Cerebellar cortex (tissue), 1 donor: ENCODE results near the gene BTLA.
A peak's percentile ranks its signal among the peaks of the same experiment; 100 is the strongest.
"Not testable (repeated sequence)": the region's sequence is repeated elsewhere in the genome, so short reads cannot be mapped to it uniquely, and the experiment has no call there.

Experiments
- DNase-seq: peaks from one replicate; pipeline ENCODE4 v3.0.0-alpha.2; 2015; ENCODE audit warnings: low spot score

BTLA gene, protein sequence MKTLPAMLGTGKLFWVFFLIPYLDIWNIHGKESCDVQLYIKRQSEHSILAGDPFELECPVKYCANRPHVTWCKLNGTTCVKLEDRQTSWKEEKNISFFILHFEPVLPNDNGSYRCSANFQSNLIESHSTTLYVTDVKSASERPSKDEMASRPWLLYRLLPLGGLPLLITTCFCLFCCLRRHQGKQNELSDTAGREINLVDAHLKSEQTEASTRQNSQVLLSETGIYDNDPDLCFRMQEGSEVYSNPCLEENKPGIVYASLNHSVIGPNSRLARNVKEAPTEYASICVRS

DNA sequence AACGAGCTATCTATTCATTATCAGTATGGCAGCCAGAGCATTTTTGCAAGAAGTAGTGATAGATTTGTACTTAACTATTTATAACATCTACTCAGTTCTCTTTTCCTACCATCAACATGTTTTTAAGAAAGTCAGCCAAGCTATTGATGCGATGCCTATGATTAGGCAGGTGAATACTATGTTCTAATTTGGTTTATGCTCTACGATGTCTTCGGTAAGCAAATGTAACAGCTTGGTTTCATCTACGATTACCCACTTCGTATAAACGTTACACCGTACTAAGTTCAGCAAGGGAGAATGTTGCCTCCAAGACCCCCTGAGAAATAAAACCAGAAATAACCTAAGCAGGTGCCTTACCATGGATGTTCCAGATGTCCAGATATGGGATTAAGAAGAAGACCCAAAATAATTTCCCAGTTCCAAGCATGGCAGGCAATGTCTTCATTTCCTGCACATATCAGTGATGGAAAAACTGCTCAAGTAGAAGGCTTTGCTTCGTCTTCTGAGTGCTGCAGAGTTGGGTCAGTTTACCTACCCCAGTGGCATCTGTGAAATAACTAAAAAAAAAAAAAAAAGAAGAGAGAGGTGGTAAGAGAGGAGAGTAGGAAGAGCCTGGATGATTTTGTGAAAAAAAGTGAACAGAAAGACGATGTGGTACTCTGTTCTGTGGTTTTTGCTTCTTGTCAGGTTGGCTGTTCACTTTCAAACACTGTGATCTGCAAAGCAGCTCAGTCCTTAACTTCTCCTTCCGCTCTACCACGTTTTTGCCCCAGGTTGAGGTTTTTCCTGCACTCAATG, at the start of gene BTLA:
BTLA (minus strand) TSS at position 559 of the 798 bp plus-strand sequence; CDS start at position 445, 114 bp downstream.
- DNase-seq = no peak

DNA sequence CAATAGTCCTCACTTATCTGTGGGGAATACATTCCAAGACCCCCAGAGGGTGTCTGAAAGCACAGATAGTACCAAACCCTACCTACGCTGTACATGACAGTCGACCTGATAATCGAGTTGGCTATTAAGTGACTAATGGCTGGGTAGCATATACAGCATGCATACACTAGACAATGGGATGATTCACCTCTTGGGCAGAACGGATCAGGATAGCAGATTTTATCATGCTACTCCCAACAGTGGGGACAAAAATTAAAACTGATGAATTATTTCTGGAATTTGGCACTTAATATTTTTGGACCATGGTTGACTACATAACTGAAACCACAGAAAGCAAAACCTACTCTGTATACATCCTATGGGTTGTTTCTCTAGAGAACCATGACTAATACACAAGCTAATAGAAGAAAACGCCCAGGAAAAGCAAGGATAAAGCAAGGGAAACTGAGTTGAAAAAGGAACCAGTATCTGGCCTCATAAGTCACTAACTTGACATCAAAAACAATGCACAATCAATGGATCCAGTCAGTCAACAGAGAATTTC, 47.0 kb upstream of the BTLA start:
- DNase-seq = no peak

DNA sequence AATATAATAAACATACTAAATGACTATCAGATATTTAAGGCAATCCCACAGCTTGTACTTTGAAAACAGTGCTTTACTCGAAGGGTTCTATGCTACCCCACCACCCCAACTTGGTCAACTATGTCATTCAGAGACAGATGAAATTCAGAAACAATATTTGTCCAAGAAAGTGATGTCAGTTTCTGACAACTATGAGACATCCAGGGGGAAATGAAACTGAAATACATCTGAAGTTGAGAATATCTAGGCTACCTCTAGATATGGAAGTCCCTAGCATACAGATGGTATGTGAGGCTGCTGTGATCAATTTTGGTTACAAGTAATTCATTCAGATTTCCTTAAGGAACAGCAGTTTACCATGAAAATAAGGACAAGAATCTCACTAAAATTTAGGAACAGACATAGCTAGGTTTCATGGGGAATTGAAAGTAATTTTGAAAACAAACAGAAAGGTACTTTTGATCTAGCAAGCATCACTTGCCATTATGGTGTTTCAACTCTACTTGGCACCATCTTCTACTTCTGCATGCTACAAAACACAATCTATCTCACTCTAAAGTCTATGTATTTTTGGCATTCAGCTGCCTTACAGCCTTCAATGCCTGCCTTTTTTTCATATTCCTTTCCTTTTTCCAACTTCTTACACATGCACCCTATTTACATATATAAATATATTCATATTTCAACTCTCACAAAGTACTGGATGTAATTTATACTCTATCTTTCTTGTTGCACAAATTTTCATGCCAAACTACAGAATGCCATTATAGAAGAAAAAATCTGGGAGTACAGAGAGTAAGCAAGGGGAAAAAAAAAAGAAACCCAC, 40.8 kb upstream of the BTLA start:
- no peak for DNase-seq

DNA sequence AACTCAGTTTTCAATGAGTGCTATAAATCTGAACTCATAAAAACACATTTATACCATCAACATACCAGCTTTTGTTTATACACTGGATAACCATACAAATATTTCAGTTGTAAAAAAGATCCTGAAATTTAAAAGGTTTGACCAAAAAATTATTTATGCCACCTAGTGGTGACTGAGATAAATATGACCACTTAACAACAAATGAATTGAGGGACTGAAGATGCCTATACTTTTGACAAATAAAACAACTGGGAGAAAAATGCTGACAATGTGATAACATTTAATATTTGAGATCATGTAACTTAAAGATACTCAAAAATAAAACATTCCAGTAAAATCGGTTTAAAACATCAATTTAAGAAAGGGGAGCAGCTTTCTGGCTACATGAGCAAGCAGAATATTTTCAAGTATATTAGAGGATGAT, 32.1 kb upstream of the BTLA start:
- peak; percentile 51 for DNase-seq

GRCh38 chr3:112530573-112530972, 31.3 kb upstream of the BTLA start:
- DNase-seq = no peak

GRCh38 chr3:112524127-112524526, 24.9 kb upstream of the BTLA start:
- DNase-seq = not testable (repeated sequence)

DNA sequence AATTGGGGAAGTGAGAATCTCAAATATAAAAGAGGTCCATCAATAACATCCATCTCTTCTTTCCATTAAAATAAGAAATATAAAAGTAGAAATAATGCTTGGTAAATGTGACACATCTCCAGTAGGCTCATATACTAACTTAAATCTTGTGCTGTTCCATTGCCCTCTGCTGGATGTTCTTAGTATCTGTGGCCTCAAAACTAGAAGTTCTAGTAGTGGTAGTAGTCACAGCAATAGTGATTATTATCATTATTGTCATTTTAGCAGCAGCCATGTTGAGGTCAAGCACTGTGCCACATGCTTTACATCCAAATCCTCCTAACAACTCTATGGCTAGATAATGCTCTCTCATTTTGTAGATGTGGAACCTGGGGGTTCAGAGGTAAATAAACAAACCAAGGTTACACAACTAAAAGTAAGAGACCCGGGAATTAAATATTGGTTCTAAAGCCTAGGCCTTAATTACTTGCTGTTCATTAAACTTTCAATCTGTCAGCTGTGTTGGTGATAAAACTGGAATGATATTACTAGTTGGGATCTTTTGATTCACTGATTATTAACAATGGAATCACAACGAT, 20.2 kb upstream of the BTLA start:
- peak; percentile 42 for DNase-seq

- not testable (repeated sequence) for DNase-seq
Measured at GRCh38 chr3:112518970-112519369, 19.7 kb upstream of the BTLA start.

DNA sequence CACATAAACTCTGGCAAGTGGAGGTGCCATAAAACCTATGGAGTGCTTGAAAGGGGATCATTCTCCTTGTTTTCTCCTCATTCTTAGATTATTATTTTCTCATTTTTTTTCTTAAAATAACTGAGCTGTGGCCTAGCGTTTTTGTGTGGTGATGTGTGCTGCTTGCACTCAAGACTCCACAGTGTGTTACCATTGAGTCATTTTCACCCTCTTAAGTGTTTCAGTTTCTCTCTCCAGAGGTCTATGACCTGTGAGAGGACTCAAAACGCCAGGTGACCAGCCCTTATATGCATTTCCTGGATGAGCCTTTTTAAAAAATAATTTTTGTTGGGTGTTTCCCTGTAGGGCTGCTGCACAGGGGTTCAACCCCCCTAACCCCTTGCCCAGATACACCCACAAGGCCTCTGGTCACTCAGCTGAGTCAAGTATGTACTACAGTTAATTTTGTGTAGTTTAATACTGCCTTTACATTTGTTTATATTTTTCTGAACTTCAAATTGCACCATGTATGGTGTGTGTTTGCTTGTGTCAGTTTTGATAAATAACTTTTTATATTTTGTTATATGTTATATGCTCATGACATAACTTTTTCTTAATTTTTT, 15.4 kb upstream of the BTLA start:
- no peak for DNase-seq

DNA sequence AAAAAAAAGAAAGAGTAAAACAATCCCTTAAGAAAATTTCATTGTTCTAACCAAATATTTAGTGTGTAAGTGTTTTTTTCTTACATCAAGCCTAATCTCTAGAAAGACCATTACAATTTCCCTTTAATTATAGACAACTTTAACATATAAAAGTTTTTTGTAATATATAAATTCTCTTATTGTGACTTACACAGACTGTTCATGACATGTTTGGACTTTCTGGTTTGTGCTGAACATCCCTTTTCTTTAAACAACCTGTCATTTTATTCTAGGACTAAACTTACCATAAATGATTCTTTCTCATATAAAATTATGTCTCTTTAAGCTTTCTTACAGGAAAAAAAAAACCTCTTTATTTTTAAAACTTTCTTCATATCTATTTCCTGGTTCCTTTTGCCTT, 13.0 kb upstream of the BTLA start:
- DNase-seq = no peak

GRCh38 chr3:112508860-112509259, 9.6 kb upstream of the BTLA start:
- no peak for DNase-seq

DNA sequence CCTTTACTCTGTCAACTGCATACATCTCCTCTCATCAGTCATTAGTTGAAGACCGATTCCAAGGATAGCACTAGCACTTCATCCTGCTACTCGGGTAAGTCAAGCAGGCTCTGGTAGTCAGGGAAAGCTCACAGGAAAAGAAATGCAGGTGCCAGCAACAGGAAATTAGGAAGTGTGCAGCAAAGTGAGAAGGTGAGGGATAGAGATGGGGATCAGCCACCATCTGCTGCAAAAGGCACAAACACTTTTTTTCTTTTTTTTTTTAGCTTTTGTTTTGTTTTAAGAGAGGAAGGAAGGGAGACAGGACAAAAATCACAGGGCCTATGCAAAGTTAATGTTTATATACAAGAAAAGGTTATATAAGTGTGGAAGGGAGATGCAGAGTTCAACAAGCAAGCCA, 9.0 kb upstream of the BTLA start:
- no peak for DNase-seq

- DNase-seq = no peak
Measured at GRCh38 chr3:112505907-112506306, 6.6 kb upstream of the BTLA start.

DNA sequence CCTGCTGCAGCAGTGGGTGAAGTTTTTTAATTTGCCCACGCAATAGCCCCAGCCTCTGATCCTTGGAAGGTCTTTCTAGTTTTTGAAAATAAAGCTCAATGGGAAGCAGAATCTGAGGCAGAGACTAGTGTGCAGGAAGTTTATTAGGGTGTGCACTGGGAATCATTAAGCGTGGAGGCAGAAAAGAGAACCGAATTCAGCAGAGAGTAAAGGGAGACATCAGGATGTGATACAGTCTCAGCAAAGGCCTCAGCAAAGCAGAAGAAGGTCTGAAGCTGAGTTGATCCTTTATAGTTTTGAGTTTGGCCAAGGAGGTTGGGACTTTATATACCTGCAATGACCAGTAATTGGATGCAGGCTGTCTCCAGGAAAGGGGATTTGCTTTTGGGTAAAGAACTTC, 4.9 kb upstream of the BTLA start:
- no peak for DNase-seq

GRCh38 chr3:112503304-112503972, 4.2 kb upstream of the BTLA start:
- no peak for DNase-seq

- DNase-seq = no peak
Measured at GRCh38 chr3:112500621-112501020, 1.3 kb upstream of the BTLA start.

DNA sequence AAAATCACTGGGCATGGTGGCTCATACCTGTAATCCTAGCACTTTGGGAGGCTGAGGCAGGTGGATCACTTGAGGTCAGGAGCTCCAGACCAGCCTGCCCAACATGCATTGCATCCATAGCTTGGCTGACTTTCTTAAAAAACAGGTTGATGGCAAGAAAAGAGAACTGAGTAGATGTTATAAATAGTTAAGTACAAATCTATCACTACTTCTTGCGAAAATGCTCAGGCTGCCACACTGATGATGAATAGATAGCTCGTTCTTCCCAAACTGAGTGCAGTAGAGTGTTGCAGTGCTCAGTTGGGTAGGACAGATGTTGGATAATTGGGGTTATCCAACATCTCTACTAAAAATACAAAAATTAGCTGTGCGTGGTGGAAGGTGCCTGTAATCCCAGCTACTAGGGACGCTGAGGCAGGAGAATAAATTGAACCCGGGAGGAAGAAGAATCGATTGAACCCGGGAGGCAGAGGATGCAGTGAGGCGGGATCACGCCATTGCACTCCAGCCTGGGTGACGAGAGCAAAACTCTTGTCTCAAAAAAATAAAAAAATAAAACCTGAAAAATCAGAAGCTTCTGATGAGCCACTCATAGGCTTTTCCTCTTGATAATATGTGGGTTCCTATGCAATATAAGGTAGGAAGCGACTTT, 1.2 kb downstream of the BTLA start:
- DNase-seq = no peak

DNA sequence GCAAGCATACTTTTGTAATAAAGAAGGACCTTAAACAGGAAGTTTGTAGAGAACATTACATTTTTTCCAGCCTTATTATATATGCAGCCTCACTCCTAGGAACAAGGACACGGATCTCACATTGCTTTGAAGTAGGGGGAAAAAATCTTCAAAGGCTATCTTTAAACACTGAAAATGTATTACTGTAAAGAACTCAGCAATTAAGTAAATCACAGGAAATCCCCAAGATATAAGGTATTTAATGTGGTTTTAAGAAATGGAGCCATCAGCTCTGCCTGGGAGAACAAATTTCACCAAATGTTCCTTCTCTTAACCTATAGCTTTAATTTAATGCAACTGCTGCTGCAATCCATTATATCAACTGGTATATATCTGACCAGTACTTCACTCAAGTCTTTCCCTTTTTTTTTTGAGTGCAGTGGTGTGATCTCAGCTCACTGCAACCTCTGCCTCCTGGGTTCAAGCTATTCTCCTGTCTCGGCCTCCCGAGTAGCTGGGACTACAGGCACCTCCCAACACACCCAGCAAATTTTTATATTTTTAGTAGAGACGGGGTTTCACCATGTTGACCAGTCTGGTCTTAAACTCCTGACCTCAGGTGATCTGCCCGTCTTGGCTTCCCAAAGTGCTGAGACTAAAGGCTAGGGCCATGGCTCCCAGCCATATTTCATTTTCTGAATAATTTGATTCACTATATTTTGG, 2.8 kb downstream of the BTLA start:
- no peak for DNase-seq

DNA sequence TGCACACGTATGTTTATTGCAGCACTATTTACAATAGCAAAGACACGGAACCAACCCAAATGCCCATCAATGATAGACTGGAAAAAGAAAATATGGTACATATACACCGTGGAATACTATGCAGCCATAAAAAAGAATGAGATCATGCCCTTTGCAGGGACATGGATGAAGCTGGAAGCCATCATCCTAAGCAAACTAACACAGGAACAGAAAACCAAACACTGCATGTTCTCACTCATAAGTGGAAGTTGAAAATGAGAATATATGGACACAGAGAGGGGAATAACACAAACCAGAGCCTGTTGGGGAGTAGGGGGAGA, 4.9 kb downstream of the BTLA start:
- not testable (repeated sequence) for DNase-seq

DNA sequence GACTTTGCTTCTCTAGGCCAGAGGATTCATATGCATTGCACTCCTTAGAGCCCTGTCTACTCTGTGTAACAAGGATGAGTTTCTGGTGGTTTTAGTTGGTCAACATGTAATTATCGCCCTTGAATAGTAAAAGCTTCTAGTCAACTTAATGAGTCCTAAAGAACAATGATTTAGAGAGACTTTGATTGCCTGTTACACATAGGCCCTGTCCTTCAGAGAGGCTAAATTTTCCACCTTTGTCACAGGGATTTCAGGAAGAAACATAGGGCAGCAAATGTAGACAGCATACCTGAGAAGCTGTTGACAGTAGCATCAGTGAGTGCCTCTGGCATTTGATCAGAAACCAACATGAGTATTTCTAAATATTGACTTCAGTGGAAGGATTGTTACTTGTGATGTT, 7.1 kb downstream of the BTLA start:
- no peak for DNase-seq
